ENCODE data around the gene METTL23. TPM values are rescaled to one million over a fixed set of nuclear protein-coding genes. Genes with fewer than 3 reads are reported as not detected.

Gene METTL23
- total RNA-seq, 1 donor = 25.7 TPM

DNA sequence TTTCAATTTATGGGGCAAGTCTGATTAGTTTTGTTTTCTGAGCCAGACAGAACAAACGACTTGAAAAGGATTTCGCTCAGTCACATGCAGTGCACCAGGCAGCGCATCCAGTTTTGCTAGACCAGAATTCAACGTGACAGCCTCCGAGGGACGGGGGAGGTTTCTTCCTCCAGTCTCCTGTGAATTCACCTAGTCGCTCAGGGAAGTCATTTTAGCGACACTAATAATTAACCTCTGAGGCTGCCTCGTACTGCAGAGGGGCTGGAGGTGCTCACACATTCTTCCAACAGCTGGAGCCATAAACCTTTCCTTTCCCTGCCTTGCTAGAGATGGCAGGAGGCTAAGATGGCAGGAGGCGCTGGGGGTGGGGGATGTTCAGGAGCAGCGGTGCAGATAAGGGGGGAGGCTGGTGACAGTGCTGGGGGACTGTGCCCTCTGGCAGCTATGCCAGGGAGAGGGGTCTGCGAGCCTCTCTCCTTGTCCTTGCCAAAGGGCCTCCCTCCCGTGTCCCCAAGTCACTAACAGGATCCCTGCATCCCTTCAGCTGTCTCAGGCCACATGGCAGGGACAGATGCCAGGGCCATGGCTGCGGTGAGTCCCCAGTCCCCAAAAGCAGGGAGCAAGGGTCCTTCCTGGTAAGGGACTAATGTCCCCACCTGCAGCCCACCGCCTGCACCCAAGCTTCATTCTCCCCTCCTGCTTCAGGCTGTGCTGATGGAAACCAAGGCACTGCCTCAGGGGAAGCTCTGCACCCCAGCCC, 39.9 kb upstream of the METTL23 start:
- TF ChIP-seq, protein P1, sequence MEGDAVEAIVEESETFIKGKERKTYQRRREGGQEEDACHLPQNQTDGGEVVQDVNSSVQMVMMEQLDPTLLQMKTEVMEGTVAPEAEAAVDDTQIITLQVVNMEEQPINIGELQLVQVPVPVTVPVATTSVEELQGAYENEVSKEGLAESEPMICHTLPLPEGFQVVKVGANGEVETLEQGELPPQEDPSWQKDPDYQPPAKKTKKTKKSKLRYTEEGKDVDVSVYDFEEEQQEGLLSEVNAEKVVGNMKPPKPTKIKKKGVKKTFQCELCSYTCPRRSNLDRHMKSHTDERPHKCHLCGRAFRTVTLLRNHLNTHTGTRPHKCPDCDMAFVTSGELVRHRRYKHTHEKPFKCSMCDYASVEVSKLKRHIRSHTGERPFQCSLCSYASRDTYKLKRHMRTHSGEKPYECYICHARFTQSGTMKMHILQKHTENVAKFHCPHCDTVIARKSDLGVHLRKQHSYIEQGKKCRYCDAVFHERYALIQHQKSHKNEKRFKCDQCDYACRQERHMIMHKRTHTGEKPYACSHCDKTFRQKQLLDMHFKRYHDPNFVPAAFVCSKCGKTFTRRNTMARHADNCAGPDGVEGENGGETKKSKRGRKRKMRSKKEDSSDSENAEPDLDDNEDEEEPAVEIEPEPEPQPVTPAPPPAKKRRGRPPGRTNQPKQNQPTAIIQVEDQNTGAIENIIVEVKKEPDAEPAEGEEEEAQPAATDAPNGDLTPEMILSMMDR (IDR thresholded peaks at IDR 0.05; ENCODE audit: extremely low read depth, low read depth, low read length) = no peak
- Histone ChIP-seq H3K4me3 (ENCODE audit: insufficient read depth, low read length) (no peak overlapping the region), H3K9me3 (ENCODE audit: low read depth, low read length) (no peaks in the 10 kb centered on the region), H3K4me2 (ENCODE audit: insufficient read depth, low read length) (no peak overlapping the region), H2AFZ (ENCODE audit: low read length) (no peak overlapping the region), H3K79me2 (ENCODE audit: insufficient read depth, low read length) (peaks cover 64% of the 10 kb centered on the region), H3K27ac (ENCODE audit: low read depth, low read length) (peak overlapping the region; percentile 92), H3K4me1 (ENCODE audit: insufficient read depth, low read length) (peaks cover 34% of the 10 kb centered on the region), H4K20me1 (ENCODE audit: insufficient read depth, low read length) (peaks cover 71% of the 10 kb centered on the region), H3K36me3 (ENCODE audit: insufficient read depth, low read length) (peaks cover 72% of the 10 kb centered on the region), H3K27me3 (ENCODE audit: insufficient read depth, low read length) (no peaks in the 10 kb centered on the region)
- no peak for DNase-seq (ENCODE audit: insufficient read length, low spot score, missing footprints)

- Histone ChIP-seq H3K9me3 (ENCODE audit: low read depth, low read length) (no peaks in the 10 kb centered on the region), H3K4me1 (ENCODE audit: insufficient read depth, low read length) (peaks cover 26% of the 10 kb centered on the region), H3K27ac (ENCODE audit: low read depth, low read length) (peak overlapping the region; percentile 92), H3K79me2 (ENCODE audit: insufficient read depth, low read length) (peaks cover 72% of the 10 kb centered on the region), H4K20me1 (ENCODE audit: insufficient read depth, low read length) (peaks cover 69% of the 10 kb centered on the region), H3K36me3 (ENCODE audit: insufficient read depth, low read length) (peaks cover 64% of the 10 kb centered on the region), H3K4me3 (ENCODE audit: insufficient read depth, low read length) (no peak overlapping the region), H3K4me2 (ENCODE audit: insufficient read depth, low read length) (no peak overlapping the region), H3K27me3 (ENCODE audit: insufficient read depth, low read length) (no peaks in the 10 kb centered on the region), H2AFZ (ENCODE audit: low read length) (no peak overlapping the region)
- no peak for DNase-seq (ENCODE audit: insufficient read length, low spot score, missing footprints)
- TF ChIP-seq, protein P1 (IDR thresholded peaks at IDR 0.05; ENCODE audit: extremely low read depth, low read depth, low read length) = no peak
Measured at GRCh38 chr17:76687298-76688164, 39.1 kb upstream of the METTL23 start.

- no peaks in the 10 kb centered on the region for H3K27me3 ChIP-seq (ENCODE audit: insufficient read depth, low read length)
- H3K36me3 ChIP-seq (ENCODE audit: insufficient read depth, low read length) = peaks cover 57% of the 10 kb centered on the region
- DNase-seq (ENCODE audit: insufficient read length, low spot score, missing footprints) = peak; percentile 89
- TF ChIP-seq, protein P1 (IDR thresholded peaks at IDR 0.05; ENCODE audit: extremely low read depth, low read depth, low read length) = no peak
- H3K4me2 ChIP-seq (ENCODE audit: insufficient read depth, low read length) = peak overlapping the region; percentile 60
- H3K4me3 ChIP-seq (ENCODE audit: insufficient read depth, low read length) = peak overlapping the region; percentile 20
- peaks cover 76% of the 10 kb centered on the region for H3K79me2 ChIP-seq (ENCODE audit: insufficient read depth, low read length)
- H3K4me1 ChIP-seq (ENCODE audit: insufficient read depth, low read length) = peaks cover 20% of the 10 kb centered on the region
- H3K9me3 ChIP-seq (ENCODE audit: low read depth, low read length) = no peaks in the 10 kb centered on the region
- H2AFZ ChIP-seq (ENCODE audit: low read length) = no peak overlapping the region
- H4K20me1 ChIP-seq (ENCODE audit: insufficient read depth, low read length) = peaks cover 66% of the 10 kb centered on the region
- peak overlapping the region; percentile 92 for H3K27ac ChIP-seq (ENCODE audit: low read depth, low read length)
Measured at GRCh38 chr17:76688165-76688622, 38.4 kb upstream of the METTL23 start.

DNA sequence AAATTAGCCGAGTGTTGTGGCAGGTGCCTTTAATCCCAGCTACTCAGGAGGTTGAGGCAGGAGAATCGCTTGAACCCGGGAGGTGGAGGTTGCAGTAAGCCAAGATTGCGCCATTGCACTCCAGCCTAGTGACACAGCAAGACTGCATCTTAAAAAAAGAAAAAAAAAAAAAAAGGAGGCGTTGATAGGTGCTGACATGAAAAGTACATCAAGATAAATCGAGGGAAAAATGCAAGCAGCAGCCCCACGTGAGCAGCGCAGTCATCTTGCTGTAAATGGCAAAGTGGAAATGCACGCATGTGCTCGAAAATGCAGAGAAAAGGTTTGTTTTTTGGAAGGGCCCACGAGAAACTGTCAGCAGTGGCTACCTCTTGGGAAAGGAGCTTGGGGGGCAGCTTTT, 36.8 kb upstream of the METTL23 start:
- Histone ChIP-seq H3K79me2 (ENCODE audit: insufficient read depth, low read length) (peaks cover 92% of the 10 kb centered on the region), H4K20me1 (ENCODE audit: insufficient read depth, low read length) (peaks cover 68% of the 10 kb centered on the region)
- TF ChIP-seq, protein P1 (IDR thresholded peaks at IDR 0.05; ENCODE audit: extremely low read depth, low read depth, low read length) = no peak

More for the DNA sequence above, 36.8 kb upstream of the METTL23 start:
- no peaks in the 10 kb centered on the region for H3K9me3 ChIP-seq (ENCODE audit: low read depth, low read length)
- no peak overlapping the region for H3K4me2 ChIP-seq (ENCODE audit: insufficient read depth, low read length)
- H3K4me1 ChIP-seq (ENCODE audit: insufficient read depth, low read length) = peaks cover 32% of the 10 kb centered on the region
- no peak for DNase-seq (ENCODE audit: insufficient read length, low spot score, missing footprints)
- no peak overlapping the region for H2AFZ ChIP-seq (ENCODE audit: low read length)
- H3K27ac ChIP-seq (ENCODE audit: low read depth, low read length) = peak overlapping the region; percentile 92
- no peak overlapping the region for H3K4me3 ChIP-seq (ENCODE audit: insufficient read depth, low read length)
- peaks cover 44% of the 10 kb centered on the region for H3K36me3 ChIP-seq (ENCODE audit: insufficient read depth, low read length)
- no peaks in the 10 kb centered on the region for H3K27me3 ChIP-seq (ENCODE audit: insufficient read depth, low read length)

All from osteoblast (primary cell).